Sciatic nerve (tissue), 2 donors: ENCODE measurements around the gene CNIH1. TPM values are rescaled to one million over a fixed set of nuclear protein-coding genes. Genes with fewer than 3 reads are reported as not detected.
"Not testable (repeated sequence)": the region's sequence is repeated elsewhere in the genome, so short reads cannot be mapped to it uniquely, and the experiment has no call there.

Source experiments
- ATAC-seq: fragments of 200-7000 bp; cut with Tn5 transposase; one replicate; pipeline ENCODE4 v1.9.1; 2020; ENCODE audit warnings: mild to moderate bottlenecking, moderate library complexity
- DNase-seq: peaks from one replicate; pipeline ENCODE4 v3.0.0-alpha.2; 2020; ENCODE audit warnings: low spot score
- intact Hi-C: fragments of 100-400 bp; cut with DNase I; formaldehyde crosslinking; loops from one replicate; pipeline ENCODE4 v1.14.2; 2022
- total RNA-seq: library from RNA; stranded (reverse); fragmentation: NEBNext Ultra II Directional; extraction: Animal tissue kit (Norgen Biotek cat#: 25700); gene quantifications from one replicate; pipeline ENCODE4 v1.2.1, GENCODE V29; 2021
- donor health status: DM: no; HTN: no; CAD: no.
- donor health status: DM: no; HTN: no; CAD: no.

Gene CNIH1
- total RNA-seq, 1 donor from 2014 or later = 73.1 TPM

GRCh38 chr14:54472315-54472714 lies 31.1 kb upstream of the CNIH1 start:
- no peak for DNase-seq
- no peak for ATAC-seq
- intact Hi-C loops = no loop called here

- no peak for ATAC-seq
- intact Hi-C loops = no loop called here
- no peak for DNase-seq
Observed at GRCh38 chr14:54471641-54472040, 30.5 kb upstream of the CNIH1 start.

- intact Hi-C loops = no loop called here
- ATAC-seq = peak; percentile 20
- DNase-seq = no peak
Observed at GRCh38 chr14:54470701-54471100, 29.5 kb upstream of the CNIH1 start.

- DNase-seq (no peak), ATAC-seq (no peak)
- intact Hi-C loops = no loop called here
Observed at GRCh38 chr14:54467280-54467679, 26.1 kb upstream of the CNIH1 start.

GRCh38 chr14:54465654-54466053 lies 24.5 kb upstream of the CNIH1 start:
- intact Hi-C loops = no loop called here
- DNase-seq (no peak), ATAC-seq (peak; percentile 32)

GRCh38 chr14:54462048-54462447 lies 20.9 kb upstream of the CNIH1 start:
- DNase-seq = no peak
- intact Hi-C loops = no loop called here
- ATAC-seq = no peak

- ATAC-seq = no peak
- DNase-seq = no peak
- intact Hi-C loops = no loop called here
Observed at GRCh38 chr14:54459106-54459505, 17.9 kb upstream of the CNIH1 start.

- intact Hi-C loops, ATAC-seq, DNase-seq: not testable (repeated sequence)
Observed at GRCh38 chr14:54458536-54458935, 17.4 kb upstream of the CNIH1 start.

- no peak for DNase-seq
- intact Hi-C loops = no loop called here
- no peak for ATAC-seq
Observed at GRCh38 chr14:54457609-54457996, 16.4 kb upstream of the CNIH1 start.

- ATAC-seq, intact Hi-C loops, DNase-seq: not testable (repeated sequence)
Observed at GRCh38 chr14:54456820-54457608, 15.8 kb upstream of the CNIH1 start.

- DNase-seq = no peak
- intact Hi-C loops = no loop called here
- ATAC-seq = no peak
Observed at GRCh38 chr14:54455363-54455762, 14.2 kb upstream of the CNIH1 start.

- ATAC-seq, intact Hi-C loops, DNase-seq: not testable (repeated sequence)
Observed at GRCh38 chr14:54453990-54454389, 12.8 kb upstream of the CNIH1 start.

- ATAC-seq = no peak
- no peak for DNase-seq
- intact Hi-C loops = no loop called here
Observed at GRCh38 chr14:54453252-54453651, 12.1 kb upstream of the CNIH1 start.

GRCh38 chr14:54451961-54452360 lies 10.8 kb upstream of the CNIH1 start:
- ATAC-seq = no peak
- DNase-seq = no peak
- intact Hi-C loops = no loop called here

- intact Hi-C loops = no loop called here
- ATAC-seq (no peak), DNase-seq (no peak)
Observed at GRCh38 chr14:54451121-54451601, 10.0 kb upstream of the CNIH1 start.

GRCh38 chr14:54450535-54450934 lies 9.4 kb upstream of the CNIH1 start:
- no peak for DNase-seq
- intact Hi-C loops = no loop called here
- ATAC-seq = peak; percentile 45

GRCh38 chr14:54447231-54447692 lies 6.1 kb upstream of the CNIH1 start:
- intact Hi-C loops = no loop called here
- DNase-seq = no peak

GRCh38 chr14:54446161-54446693 lies 5.1 kb upstream of the CNIH1 start:
- intact Hi-C loops = no loop called here
- ATAC-seq (peak; percentile 46), DNase-seq (peak; percentile 71)

More at GRCh38 chr14:54447231-54447692, 6.1 kb upstream of the CNIH1 start:
- ATAC-seq = no peak

GRCh38 chr14:54444681-54445080 lies 3.5 kb upstream of the CNIH1 start:
- no peak for ATAC-seq
- DNase-seq = no peak
- intact Hi-C loops = no loop called here

GRCh38 chr14:54443981-54444380 lies 2.8 kb upstream of the CNIH1 start:
- DNase-seq = no peak
- ATAC-seq = no peak
- intact Hi-C loops = no loop called here
